GM20000 (cell line): Measurements from ENCODE around the gene TMUB1.
A peak's percentile ranks its signal among the peaks of the same experiment; 100 is the strongest.

Experiments
- DNase-seq: peaks from one replicate; pipeline ENCODE4 v3.0.0; 2012; ENCODE audit warnings: low spot score
- CTCF ChIP-seq: IDR thresholded peaks from 2 replicates; pipeline ENCODE4 v1.5.1; 2012; ENCODE audit warnings: mild to moderate bottlenecking, control low read depth; ENCODE audit errors: extremely low read depth, missing control alignments

TMUB1 gene

GRCh38 chr7:151080522-151081169 is 2.6 kb downstream of the TMUB1 start, which contains the start of gene FASTK:
TSS of gene FASTK (minus strand) at chr7:151080809. CDS start at chr7:151080766, 43 bp downstream.
- DNase-seq: peak; percentile 99
- TF ChIP-seq CTCF: no peak

- no peak for DNase-seq
- TF ChIP-seq CTCF: no peak
Observed at GRCh38 chr7:151080067-151080521, 3.2 kb downstream of the TMUB1 start.

GRCh38 chr7:151079199-151079910 is 3.9 kb downstream of the TMUB1 start:
- DNase-seq: no peak
- TF ChIP-seq CTCF: no peak

GRCh38 chr7:151078233-151079040 is 4.9 kb downstream of the TMUB1 start:
- DNase-seq: no peak
- no peak for TF ChIP-seq CTCF

- no peak for TF ChIP-seq CTCF
- DNase-seq: no peak
Observed at GRCh38 chr7:151077705-151078232, 5.5 kb downstream of the TMUB1 start.

GRCh38 chr7:151076863-151077704 is 6.2 kb downstream of the TMUB1 start:
- DNase-seq: no peak
- TF ChIP-seq CTCF: no peak
